H9 (cell line): Measurements from ENCODE around the gene PDLIM7. TPM values are rescaled to one million over a fixed set of nuclear protein-coding genes. Genes with fewer than 3 reads are reported as not detected.

Experiments
- DNase-seq: peaks from one replicate; pipeline ENCODE4 v3.0.0-alpha.2; 2017
- H2AFZ ChIP-seq: one replicate; pipeline ENCODE4 v1.6.1; 2013; ENCODE audit warnings: mild to moderate bottlenecking, low read length, control low read depth, moderate library complexity
- H2AK5ac ChIP-seq: 2 replicates; pipeline ENCODE4 v1.6.1; 2013; ENCODE audit warnings: low read length, control low read depth, mixed read lengths; ENCODE audit not compliant: insufficient read length
- H2BK120ac ChIP-seq: one replicate; pipeline ENCODE4 v1.6.1; 2013; ENCODE audit warnings: low read depth, mild to moderate bottlenecking, low read length, control low read depth, inconsistent platforms; ENCODE audit not compliant: poor library complexity, severe bottlenecking
- H2BK12ac ChIP-seq: 2 replicates; pipeline ENCODE4 v1.6.1; 2013; ENCODE audit warnings: low read length, control low read depth, mixed read lengths, low read depth; ENCODE audit not compliant: insufficient read length
- H2BK15ac ChIP-seq: 2 replicates; pipeline ENCODE4 v1.6.1; 2013; ENCODE audit warnings: low read depth, low read length, control low read depth
- H2BK20ac ChIP-seq: one replicate; pipeline ENCODE4 v1.6.1; 2013; ENCODE audit warnings: low read depth, mild to moderate bottlenecking, low read length, control low read depth, inconsistent platforms; ENCODE audit not compliant: poor library complexity, severe bottlenecking
- H2BK5ac ChIP-seq: 2 replicates; pipeline ENCODE4 v1.6.1; 2013; ENCODE audit warnings: low read length, control low read depth, mixed read lengths; ENCODE audit not compliant: insufficient read length
- H3K14ac ChIP-seq: 2 replicates; pipeline ENCODE4 v1.6.1; 2013; ENCODE audit warnings: low read length, control low read depth; ENCODE audit not compliant: insufficient read depth
- H3K18ac ChIP-seq: 2 replicates; pipeline ENCODE4 v1.6.1; 2013; ENCODE audit warnings: low read depth, mild to moderate bottlenecking, mixed read lengths, low read length, control low read depth; ENCODE audit not compliant: insufficient read length
- H3K23ac ChIP-seq: 2 replicates; pipeline ENCODE4 v1.6.1; 2013; ENCODE audit warnings: low read length, control low read depth, mixed read lengths, low read depth; ENCODE audit not compliant: insufficient read length
- H3K23me2 ChIP-seq: 2 replicates; pipeline ENCODE4 v1.6.1; 2013; ENCODE audit warnings: low read depth, mild to moderate bottlenecking, mixed read lengths, low read length, control low read depth; ENCODE audit not compliant: insufficient read length, poor library complexity, severe bottlenecking
- H3K27ac ChIP-seq: 2 replicates; pipeline ENCODE4 v1.5.1; 2013; ENCODE audit warnings: low read length, control low read depth, mixed read lengths, low read depth; ENCODE audit not compliant: insufficient read length
- H3K27me3 ChIP-seq: 2 replicates; pipeline ENCODE4 v1.6.1; 2013; ENCODE audit warnings: low read length, control low read depth, inconsistent platforms; ENCODE audit not compliant: insufficient read depth
- H3K4ac ChIP-seq: 2 replicates; pipeline ENCODE4 v1.6.1; 2013; ENCODE audit warnings: low read depth, mild to moderate bottlenecking, control low read depth, inconsistent platforms, low read length, moderate library complexity
- H3K4me1 ChIP-seq: 2 replicates; pipeline ENCODE4 v1.6.1; 2013; ENCODE audit warnings: low read length, control low read depth, inconsistent platforms; ENCODE audit not compliant: insufficient read depth
- H3K4me2 ChIP-seq: 2 replicates; pipeline ENCODE4 v1.6.1; 2013; ENCODE audit warnings: low read length, control low read depth, mixed read lengths; ENCODE audit not compliant: insufficient read length, insufficient read depth
- H3K56ac ChIP-seq: 2 replicates; pipeline ENCODE4 v1.6.1; 2013; ENCODE audit warnings: low read depth, mild to moderate bottlenecking, mixed read lengths, low read length, control low read depth; ENCODE audit not compliant: insufficient read length
- H3K79me1 ChIP-seq: 2 replicates; pipeline ENCODE4 v1.6.1; 2013; ENCODE audit warnings: low read depth, mild to moderate bottlenecking, moderate library complexity, low read length, control low read depth, inconsistent platforms; ENCODE audit not compliant: insufficient read depth, poor library complexity, severe bottlenecking
- H3K79me2 ChIP-seq: 2 replicates; pipeline ENCODE4 v1.6.1; 2013; ENCODE audit warnings: low read length, control low read depth, inconsistent platforms; ENCODE audit not compliant: insufficient read depth
- H3K9ac ChIP-seq: 2 replicates; pipeline ENCODE4 v1.6.1; 2013; ENCODE audit warnings: low read length, control low read depth, mixed read lengths; ENCODE audit not compliant: insufficient read length; ENCODE audit errors: extremely low read depth
- H3K9me3 ChIP-seq: one replicate; pipeline ENCODE4 v1.6.1; 2013; ENCODE audit warnings: low read depth, low read length, inconsistent platforms; ENCODE audit not compliant: control insufficient read depth
- H3T11ph ChIP-seq: one replicate; pipeline ENCODE4 v1.6.1; 2013; ENCODE audit warnings: mild to moderate bottlenecking, low read length, control low read depth, inconsistent platforms
- H4K20me1 ChIP-seq: one replicate; pipeline ENCODE4 v1.6.1; 2013; ENCODE audit not compliant: control insufficient read depth, insufficient read length, insufficient read depth
- H4K5ac ChIP-seq: 2 replicates; pipeline ENCODE4 v1.6.1; 2013; ENCODE audit warnings: low read depth, mild to moderate bottlenecking, mixed read lengths, low read length, control low read depth; ENCODE audit not compliant: insufficient read length
- H4K8ac ChIP-seq: replicated peaks from 2 replicates; pipeline ENCODE4 v1.6.1; 2013; ENCODE audit warnings: low read length, control low read depth, mixed read lengths, low read depth; ENCODE audit not compliant: insufficient read length
- H4K91ac ChIP-seq: 2 replicates; pipeline ENCODE4 v1.6.1; 2013; ENCODE audit warnings: low read depth, mild to moderate bottlenecking, moderate library complexity, mixed read lengths, low read length, control low read depth; ENCODE audit not compliant: insufficient read length
- H3K27ac Mint-ChIP-seq, 3 experiments: 2 replicates in 2 of 3; 3 replicates in 1 of 3; pipeline ENCODE4 v1.8.0; 2020 to 2021; ENCODE audit warnings: mixed read lengths in 3 of 3, mild to moderate bottlenecking in 1 of 3, moderate library complexity in 1 of 3
- H3K27me3 Mint-ChIP-seq: 2 replicates; pipeline ENCODE4 v1.8.0; 2021; ENCODE audit warnings: low read depth, mild to moderate bottlenecking, moderate library complexity, mixed read lengths
- H3K36me3 Mint-ChIP-seq, 3 experiments: 2 replicates in 2 of 3; 3 replicates in 1 of 3; pipeline ENCODE4 v1.8.0; 2020 to 2021; ENCODE audit warnings: low read depth in 3 of 3, mixed read lengths in 3 of 3; ENCODE audit not compliant: insufficient read depth in 1 of 3
- H3K4me1 Mint-ChIP-seq, 2 experiments: 2 replicates each; pipeline ENCODE4 v1.8.0; 2020; ENCODE audit warnings: mixed read lengths in 2 of 2
- H3K4me3 Mint-ChIP-seq, 2 experiments: 2 replicates in 1 of 2; 3 replicates in 1 of 2; pipeline ENCODE4 v1.8.0; 2020 to 2021; ENCODE audit warnings: mild to moderate bottlenecking in 2 of 2, mixed read lengths in 2 of 2, moderate library complexity in 1 of 2
- H3K9me3 Mint-ChIP-seq, 2 experiments: 2 replicates in 1 of 2; 3 replicates in 1 of 2; pipeline ENCODE4 v1.8.0; 2020; ENCODE audit warnings: mild to moderate bottlenecking in 2 of 2, mixed read lengths in 2 of 2, moderate library complexity in 1 of 2
- CTCF ChIP-seq: fragments of 200-600 bp; sonication (generic); conservative IDR thresholded peaks from 3 replicates; pipeline ENCODE4 v1.8.0; 2021; ENCODE audit warnings: antibody characterized with exemption, mild to moderate bottlenecking
- WGBS: extraction: QIAGEN DNeasy Blood & Tissue Kit; methylation state at CpG from one replicate; pipeline ENCODE4 v1.1.7; 2013; ENCODE audit warnings: missing lambda C conversion rate, low lambda C conversion rate, mixed read lengths; ENCODE audit not compliant: insufficient read length; ENCODE audit errors: extremely low coverage; 5-methylcytosine and 5-hydroxymethylcytosine counted together
- total RNA-seq: library from RNA; stranded (reverse); gene quantifications from 2 replicates; pipeline ENCODE4 v1.2.1, GENCODE V29; 2021

PDLIM7 gene
- total RNA-seq, 1 experiment from 2014 or later, result 137 TPM

- no peak overlapping the region for H2BK5ac ChIP-seq
- no peak overlapping the region for H2AFZ ChIP-seq
- H3K4me2 ChIP-seq, result no peak overlapping the region
- peak overlapping the region in 2 of 3 experiments; percentile 35 to 84; a peak in 4 of 7 replicates for H3K27ac Mint-ChIP-seq
- WGBS, result no CpG with 5 or more reads among the region's 10 CpGs
- H3K4me3 Mint-ChIP-seq, result no peak overlapping the region
- H3K56ac ChIP-seq, result no peak overlapping the region
- H3K36me3 Mint-ChIP-seq, result peaks cover 26 to 68% (median 62%) of the 10 kb centered on the region in 3 experiments
- no peak overlapping the region for H2AK5ac ChIP-seq
- no peak overlapping the region for H3T11ph ChIP-seq
- no peaks in the 10 kb centered on the region for H3K9me3 Mint-ChIP-seq
- no peak overlapping the region for H2BK15ac ChIP-seq
- H3K23ac ChIP-seq, result no peak overlapping the region
- H3K23me2 ChIP-seq, result no peaks in the 10 kb centered on the region
- H2BK120ac ChIP-seq, result no peak overlapping the region
- H4K8ac ChIP-seq, result no peak overlapping the region
- no peaks in the 10 kb centered on the region for H4K20me1 ChIP-seq
- H3K9ac ChIP-seq, result no peak overlapping the region
- H4K5ac ChIP-seq, result no peak overlapping the region
- H3K14ac ChIP-seq, result no peak overlapping the region
- H3K79me1 ChIP-seq, result no peaks in the 10 kb centered on the region
- no peaks in the 10 kb centered on the region for H3K79me2 ChIP-seq
- no peak overlapping the region for H3K4ac ChIP-seq
- no peaks in the 10 kb centered on the region for H3K9me3 ChIP-seq
- no peak overlapping the region for H4K91ac ChIP-seq
- H2BK12ac ChIP-seq, result no peak overlapping the region
- no peak overlapping the region for H3K27ac ChIP-seq
- H3K4me1 Mint-ChIP-seq, result peaks cover 0 to 9% of the 10 kb centered on the region in 2 experiments; a peak in 1 of 4 replicates
- H2BK20ac ChIP-seq, result no peak overlapping the region
- H3K27me3 Mint-ChIP-seq, result no peaks in the 10 kb centered on the region; the same call in none of the 2 replicates
- no peak for DNase-seq
- no peak for TF ChIP-seq CTCF
- H3K18ac ChIP-seq, result no peak overlapping the region
- no peaks in the 10 kb centered on the region for H3K27me3 ChIP-seq
- H3K4me1 ChIP-seq, result no peaks in the 10 kb centered on the region
Measured at GRCh38 chr5:177482359-177482795, 15.0 kb downstream of the PDLIM7 start.
